ENCODE data around the gene HECTD4.

Gene HECTD4

GRCh38 chr12:112303004-112303403 is 79.2 kb downstream of the HECTD4 start:
- Histone ChIP-seq H3K27ac (ENCODE audit: low read depth, low read length) (no peak overlapping the region), H3K4me1 (ENCODE audit: control insufficient read depth, insufficient read depth, low read length) (no peaks in the 10 kb centered on the region), H3K36me3 (ENCODE audit: control insufficient read depth, insufficient read depth, low read length) (peaks cover 8% of the 10 kb centered on the region), H3K4me3 (ENCODE audit: low read length) (no peak overlapping the region), H3K9ac (ENCODE audit: low read length) (no peak overlapping the region), H3K27me3 (ENCODE audit: control insufficient read depth, insufficient read depth, low read length) (no peaks in the 10 kb centered on the region)

DNA sequence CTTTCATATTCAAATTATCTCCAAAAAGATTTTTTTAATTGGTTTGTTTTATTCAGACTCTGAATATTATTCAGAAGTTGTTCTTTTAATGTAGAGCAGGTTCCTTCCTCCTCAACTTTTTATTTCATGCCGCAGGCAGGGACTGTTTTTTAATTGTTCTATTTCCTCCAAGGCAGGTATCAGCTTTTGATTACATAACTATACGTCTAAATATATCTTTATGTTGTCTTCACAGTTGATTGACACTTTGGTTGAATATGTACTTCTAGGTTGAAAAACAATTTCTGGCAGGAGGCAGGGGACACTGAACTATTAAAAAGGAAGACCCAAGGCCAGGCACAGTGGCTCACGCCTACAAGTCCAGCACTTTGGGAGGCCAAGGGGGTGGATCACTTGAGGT is 82.5 kb downstream of the HECTD4 start:
- H3K36me3 ChIP-seq (ENCODE audit: control insufficient read depth, insufficient read depth, low read length): peaks cover 17% of the 10 kb centered on the region
- no peak overlapping the region for H3K9ac ChIP-seq (ENCODE audit: low read length)
- no peaks in the 10 kb centered on the region for H3K27me3 ChIP-seq (ENCODE audit: control insufficient read depth, insufficient read depth, low read length)
- no peak overlapping the region for H3K4me3 ChIP-seq (ENCODE audit: low read length)
- H3K4me1 ChIP-seq (ENCODE audit: control insufficient read depth, insufficient read depth, low read length): no peaks in the 10 kb centered on the region
- no peak overlapping the region for H3K27ac ChIP-seq (ENCODE audit: low read depth, low read length)

DNA sequence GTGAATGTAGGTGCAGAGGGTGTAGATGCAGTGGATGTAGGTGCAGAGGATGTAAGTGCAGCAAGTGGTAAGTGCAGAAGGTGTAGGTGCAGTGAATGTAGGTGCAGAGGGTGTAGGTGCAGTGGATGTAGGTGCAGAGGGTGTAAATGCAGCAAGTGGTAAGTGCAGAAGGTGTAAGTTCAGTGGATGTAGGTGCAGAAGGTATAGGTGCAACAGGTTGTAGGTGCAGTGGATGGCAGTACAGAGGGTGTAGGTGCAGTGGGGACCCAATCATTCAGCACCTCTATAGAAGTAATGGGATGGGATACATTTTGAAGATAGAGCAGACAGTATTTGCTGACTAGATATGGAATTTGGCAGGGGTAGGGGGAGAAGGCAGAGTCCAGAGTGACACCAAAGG is 85.0 kb downstream of the HECTD4 start:
- Histone ChIP-seq H3K4me1 (ENCODE audit: control insufficient read depth, insufficient read depth, low read length) (no peaks in the 10 kb centered on the region), H3K27ac (ENCODE audit: low read depth, low read length) (no peak overlapping the region), H3K27me3 (ENCODE audit: control insufficient read depth, insufficient read depth, low read length) (no peaks in the 10 kb centered on the region), H3K4me3 (ENCODE audit: low read length) (no peak overlapping the region), H3K9ac (ENCODE audit: low read length) (no peak overlapping the region), H3K36me3 (ENCODE audit: control insufficient read depth, insufficient read depth, low read length) (peaks cover 17% of the 10 kb centered on the region)

DNA sequence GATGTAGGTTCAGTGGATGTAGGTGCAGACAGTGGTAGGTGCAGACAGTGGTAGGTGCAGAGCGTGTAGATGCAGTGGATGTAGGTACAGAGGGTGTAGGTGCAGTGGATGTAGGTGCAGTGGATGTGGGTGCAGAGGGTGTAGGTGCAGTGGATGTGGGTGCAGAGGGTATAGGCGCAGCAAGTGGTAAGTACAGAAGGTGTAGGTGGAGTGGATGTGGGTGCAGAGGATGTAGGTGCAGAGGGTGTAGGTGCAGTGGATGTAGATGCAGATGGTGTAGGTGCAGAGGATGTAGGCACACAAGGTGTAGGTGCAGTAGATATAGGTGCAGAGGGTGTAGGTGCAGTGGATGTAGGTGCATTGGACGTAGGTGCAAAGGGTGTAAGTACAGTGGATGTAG is 86.0 kb downstream of the HECTD4 start:
- Histone ChIP-seq H3K9ac (ENCODE audit: low read length) (no peak overlapping the region), H3K4me3 (ENCODE audit: low read length) (no peak overlapping the region), H3K36me3 (ENCODE audit: control insufficient read depth, insufficient read depth, low read length) (peaks cover 14% of the 10 kb centered on the region), H3K27ac (ENCODE audit: low read depth, low read length) (no peak overlapping the region), H3K27me3 (ENCODE audit: control insufficient read depth, insufficient read depth, low read length) (no peaks in the 10 kb centered on the region), H3K4me1 (ENCODE audit: control insufficient read depth, insufficient read depth, low read length) (no peaks in the 10 kb centered on the region)

GRCh38 chr12:112294793-112295192 is 87.4 kb downstream of the HECTD4 start:
- Histone ChIP-seq H3K9ac (ENCODE audit: low read length) (no peak overlapping the region), H3K4me1 (ENCODE audit: control insufficient read depth, insufficient read depth, low read length) (no peaks in the 10 kb centered on the region), H3K27ac (ENCODE audit: low read depth, low read length) (no peak overlapping the region), H3K4me3 (ENCODE audit: low read length) (no peak overlapping the region), H3K36me3 (ENCODE audit: control insufficient read depth, insufficient read depth, low read length) (peaks cover 16% of the 10 kb centered on the region), H3K27me3 (ENCODE audit: control insufficient read depth, insufficient read depth, low read length) (no peaks in the 10 kb centered on the region)

GRCh38 chr12:112288638-112289037 is 93.6 kb downstream of the HECTD4 start:
- Histone ChIP-seq H3K4me3 (ENCODE audit: low read length) (no peak overlapping the region), H3K27ac (ENCODE audit: low read depth, low read length) (no peak overlapping the region), H3K4me1 (ENCODE audit: control insufficient read depth, insufficient read depth, low read length) (no peaks in the 10 kb centered on the region), H3K36me3 (ENCODE audit: control insufficient read depth, insufficient read depth, low read length) (peaks cover 2% of the 10 kb centered on the region), H3K9ac (ENCODE audit: low read length) (no peak overlapping the region), H3K27me3 (ENCODE audit: control insufficient read depth, insufficient read depth, low read length) (no peaks in the 10 kb centered on the region)

DNA sequence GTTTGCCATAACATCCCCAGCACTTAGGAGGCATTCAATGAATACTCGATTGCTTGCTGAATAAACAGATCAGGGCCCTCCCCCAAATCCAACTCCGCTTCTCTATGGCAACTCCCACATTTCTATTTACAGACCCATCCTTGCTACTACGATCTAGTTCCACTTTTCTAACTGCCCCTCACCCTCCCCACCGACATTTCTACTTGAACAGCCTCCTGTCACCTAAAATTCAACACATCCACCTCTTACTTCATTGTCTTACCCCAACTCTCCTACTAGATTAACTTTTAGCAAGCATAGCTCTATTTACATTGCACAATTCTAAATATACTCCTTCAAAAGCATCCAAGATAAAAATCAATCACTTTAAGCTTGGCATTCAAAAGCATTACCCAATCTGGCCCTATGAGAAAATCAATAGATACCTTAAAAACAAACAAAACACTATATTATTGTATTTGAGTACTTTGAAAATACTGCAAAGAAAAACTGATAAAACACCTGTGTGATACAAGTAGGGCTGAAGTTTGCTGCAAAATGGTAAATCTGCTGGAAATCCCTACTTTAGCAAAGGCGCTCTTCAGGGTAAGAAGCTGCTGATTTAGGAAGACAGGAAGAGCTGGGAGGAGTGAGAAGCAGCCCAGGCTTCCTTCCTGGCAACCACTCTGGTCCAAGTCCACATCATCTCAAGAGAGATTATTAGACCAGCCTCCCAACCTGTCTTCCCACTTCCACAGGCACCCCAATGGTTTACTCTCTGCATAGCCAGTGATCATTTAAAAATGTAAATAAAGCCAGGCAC is 96.4 kb downstream of the HECTD4 start:
- no peak overlapping the region for H3K4me3 ChIP-seq (ENCODE audit: low read length)
- no peak overlapping the region for H3K27ac ChIP-seq (ENCODE audit: low read depth, low read length)
- no peaks in the 10 kb centered on the region for H3K4me1 ChIP-seq (ENCODE audit: control insufficient read depth, insufficient read depth, low read length)
- no peak overlapping the region for H3K9ac ChIP-seq (ENCODE audit: low read length)
- no peaks in the 10 kb centered on the region for H3K27me3 ChIP-seq (ENCODE audit: control insufficient read depth, insufficient read depth, low read length)
- H3K36me3 ChIP-seq (ENCODE audit: control insufficient read depth, insufficient read depth, low read length): peaks cover 2% of the 10 kb centered on the region

DNA sequence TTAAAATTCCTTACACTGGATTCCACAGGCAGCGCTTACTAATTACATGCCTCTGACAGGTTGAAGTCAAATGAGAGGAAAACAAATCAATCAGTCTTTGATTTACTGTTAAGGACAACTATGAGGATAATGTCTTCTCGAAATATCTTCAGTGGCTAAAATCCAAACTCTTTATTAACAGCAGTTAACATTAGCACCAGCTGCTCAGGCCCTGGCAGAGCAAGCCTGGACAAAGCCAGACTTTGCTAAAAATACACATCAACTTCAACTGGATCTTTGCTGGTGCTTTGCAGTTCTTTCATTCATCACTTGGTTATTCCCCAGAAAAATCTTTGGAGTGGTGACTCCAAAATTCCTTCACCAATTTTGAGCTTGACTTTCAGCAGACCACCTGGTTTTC is 98.7 kb downstream of the HECTD4 start:
- no peak overlapping the region for H3K9ac ChIP-seq (ENCODE audit: low read length)
- no peak overlapping the region for H3K4me3 ChIP-seq (ENCODE audit: low read length)
- H3K4me1 ChIP-seq (ENCODE audit: control insufficient read depth, insufficient read depth, low read length): no peaks in the 10 kb centered on the region
- no peak overlapping the region for H3K27ac ChIP-seq (ENCODE audit: low read depth, low read length)
- no peaks in the 10 kb centered on the region for H3K36me3 ChIP-seq (ENCODE audit: control insufficient read depth, insufficient read depth, low read length)
- no peaks in the 10 kb centered on the region for H3K27me3 ChIP-seq (ENCODE audit: control insufficient read depth, insufficient read depth, low read length)

GRCh38 chr12:112282920-112283319 is 99.3 kb downstream of the HECTD4 start:
- Histone ChIP-seq H3K4me3 (ENCODE audit: low read length) (no peak overlapping the region), H3K4me1 (ENCODE audit: control insufficient read depth, insufficient read depth, low read length) (no peaks in the 10 kb centered on the region), H3K27me3 (ENCODE audit: control insufficient read depth, insufficient read depth, low read length) (no peaks in the 10 kb centered on the region), H3K36me3 (ENCODE audit: control insufficient read depth, insufficient read depth, low read length) (peaks cover 2% of the 10 kb centered on the region), H3K9ac (ENCODE audit: low read length) (no peak overlapping the region), H3K27ac (ENCODE audit: low read depth, low read length) (no peak overlapping the region)

DNA sequence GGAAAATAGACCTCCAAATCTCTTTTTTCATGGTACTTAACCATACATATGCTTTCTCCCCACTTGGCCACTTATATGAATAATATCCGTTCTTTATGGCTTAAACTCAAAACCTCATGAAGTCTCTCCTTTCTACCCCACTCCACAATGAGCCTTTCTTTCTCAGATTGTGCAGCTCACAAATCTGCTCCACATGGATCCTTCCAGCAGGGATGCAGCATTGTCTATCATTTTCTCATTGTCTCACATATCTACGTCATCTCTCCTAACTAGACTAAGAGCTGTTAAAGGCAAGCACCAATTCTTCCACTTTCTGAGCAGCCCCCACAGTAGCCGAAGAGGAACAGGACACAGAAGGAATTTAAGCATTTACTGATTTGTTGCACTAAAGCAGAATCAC is 106.4 kb downstream of the HECTD4 start:
- Histone ChIP-seq H3K9ac (ENCODE audit: low read length) (no peak overlapping the region), H3K36me3 (ENCODE audit: control insufficient read depth, insufficient read depth, low read length) (peaks cover 16% of the 10 kb centered on the region)

GRCh38 chr12:112275207-112275606 is 107.0 kb downstream of the HECTD4 start:
- Histone ChIP-seq H3K27ac (ENCODE audit: low read depth, low read length) (no peak overlapping the region), H3K9ac (ENCODE audit: low read length) (no peak overlapping the region), H3K36me3 (ENCODE audit: control insufficient read depth, insufficient read depth, low read length) (peaks cover 17% of the 10 kb centered on the region)

More for the DNA sequence above, 106.4 kb downstream of the HECTD4 start:
- H3K27me3 ChIP-seq (ENCODE audit: control insufficient read depth, insufficient read depth, low read length): no peaks in the 10 kb centered on the region
- no peaks in the 10 kb centered on the region for H3K4me1 ChIP-seq (ENCODE audit: control insufficient read depth, insufficient read depth, low read length)
- no peak overlapping the region for H3K4me3 ChIP-seq (ENCODE audit: low read length)
- H3K27ac ChIP-seq (ENCODE audit: low read depth, low read length): no peak overlapping the region

DNA sequence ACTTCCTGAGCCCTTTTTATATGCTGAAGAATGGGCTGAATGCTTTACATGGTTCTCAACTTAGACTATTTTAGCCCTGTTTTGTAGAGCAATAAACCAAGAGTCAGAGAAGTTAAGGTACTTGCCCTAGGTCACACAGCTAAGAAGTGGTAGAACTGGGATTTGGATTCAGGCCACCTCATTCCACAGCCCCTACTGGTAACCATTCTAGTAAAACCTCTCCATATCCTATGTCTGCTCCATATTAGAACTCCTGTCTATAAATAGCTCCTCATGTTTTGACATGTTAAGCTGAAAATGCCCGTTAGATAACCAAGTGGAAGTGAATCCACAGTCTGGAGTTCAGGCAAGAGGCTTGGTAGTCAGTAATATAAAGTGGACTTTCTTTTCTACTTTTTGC is 111.6 kb downstream of the HECTD4 start:
- H3K4me1 ChIP-seq (ENCODE audit: control insufficient read depth, insufficient read depth, low read length): no peaks in the 10 kb centered on the region
- no peak overlapping the region for H3K9ac ChIP-seq (ENCODE audit: low read length)
- peaks cover 16% of the 10 kb centered on the region for H3K36me3 ChIP-seq (ENCODE audit: control insufficient read depth, insufficient read depth, low read length)
- no peaks in the 10 kb centered on the region for H3K27me3 ChIP-seq (ENCODE audit: control insufficient read depth, insufficient read depth, low read length)
- H3K27ac ChIP-seq (ENCODE audit: low read depth, low read length): no peak overlapping the region
- no peak overlapping the region for H3K4me3 ChIP-seq (ENCODE audit: low read length)

More at GRCh38 chr12:112275207-112275606, 107.0 kb downstream of the HECTD4 start:
- H3K4me3 ChIP-seq (ENCODE audit: low read length): no peak overlapping the region
- no peaks in the 10 kb centered on the region for H3K27me3 ChIP-seq (ENCODE audit: control insufficient read depth, insufficient read depth, low read length)
- H3K4me1 ChIP-seq (ENCODE audit: control insufficient read depth, insufficient read depth, low read length): no peaks in the 10 kb centered on the region

DNA sequence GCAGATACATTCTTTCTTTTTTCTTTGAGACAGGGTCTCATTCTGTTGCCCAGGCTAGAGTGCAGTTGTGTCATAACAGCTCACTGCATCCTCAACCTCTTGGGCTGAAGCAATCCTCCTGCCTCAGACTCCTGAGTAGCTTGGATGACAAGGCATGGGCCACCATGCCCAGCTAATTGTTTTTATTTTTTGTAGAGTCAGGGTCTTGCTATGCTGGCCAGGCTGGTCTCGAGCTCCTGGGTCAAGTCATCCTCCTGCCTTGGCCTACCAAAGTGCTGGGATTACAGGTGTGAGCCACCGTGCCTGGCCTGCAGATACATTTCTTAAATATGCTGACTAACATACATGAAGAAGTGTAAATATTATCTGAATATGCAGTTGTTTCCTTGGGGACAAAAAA is 115.8 kb downstream of the HECTD4 start:
- Histone ChIP-seq H3K27me3 (ENCODE audit: control insufficient read depth, insufficient read depth, low read length) (no peaks in the 10 kb centered on the region), H3K27ac (ENCODE audit: low read depth, low read length) (no peak overlapping the region), H3K4me1 (ENCODE audit: control insufficient read depth, insufficient read depth, low read length) (no peaks in the 10 kb centered on the region), H3K36me3 (ENCODE audit: control insufficient read depth, insufficient read depth, low read length) (peaks cover 11% of the 10 kb centered on the region), H3K4me3 (ENCODE audit: low read length) (no peak overlapping the region), H3K9ac (ENCODE audit: low read length) (no peak overlapping the region)
